ENCODE results near the gene SGSM1. TPM values are rescaled to one million over a fixed set of nuclear protein-coding genes. Genes with fewer than 3 reads are reported as not detected.

The SGSM1 gene
- total and polyA plus RNA-seq, 2 of the 4 experiments (the other 2 are of a cell fraction), result not detected

GRCh38 chr22:24867323-24868022 lies 61.5 kb downstream of the SGSM1 start:
- dilution Hi-C loops (cut with HindIII; ENCODE audit: low sequenced_read_pairs, unreplicated experiment) (no loop called here), in situ Hi-C loops (cut with MboI; ENCODE audit: low sequenced_read_pairs) (no loop called here), intact Hi-C loops (cut with micrococcal nuclease) (no loop called here)
- ChIA-PET CTCF (no interaction called here), POLR2A (ENCODE audit: unreplicated experiment) (no interaction called here)
- Histone ChIP-seq H3K4me1 (ENCODE audit: control insufficient read depth, insufficient read depth, low read length) (no peaks in the 10 kb centered on the region), H4K8ac (ENCODE audit: low read depth in 2 of 2, low read length in 2 of 2) (no peak overlapping the region), H3K36me3 (ENCODE audit: control insufficient read depth, insufficient read depth, low read length) (no peaks in the 10 kb centered on the region), H3K9ac (ENCODE audit: low read depth, low read length) (no peak overlapping the region), H3K9me3 (ENCODE audit: control insufficient read depth, insufficient read depth, low read length) (no peaks in the 10 kb centered on the region), H3K4me3 (ENCODE audit: insufficient read depth, low read depth, low read length) (no peak overlapping the region), H4K5ac (ENCODE audit: low read depth, low read length) (no peak overlapping the region), H3K4me2 (ENCODE audit: low read depth, low read length) (no peak overlapping the region), H3K4ac (ENCODE audit: low read depth, low read length) (no peak overlapping the region), H2BK20ac (ENCODE audit: low read depth, low read length) (no peak overlapping the region), H3K14ac (replicated peaks; ENCODE audit: low read depth, low read length) (no peak overlapping the region), H3K27ac (ENCODE audit: insufficient read depth, low read length) (no peak overlapping the region), H2AK9ac (replicated peaks; ENCODE audit: low read depth, low read length, poor library complexity) (no peak overlapping the region), H3K23ac (ENCODE audit: low read depth, low read length) (no peak overlapping the region), H3K56ac (ENCODE audit: extremely low read depth, insufficient read depth, low read length) (no peak overlapping the region), H2AFZ (replicated peaks; ENCODE audit: low read length, poor library complexity) (no peak overlapping the region), H4K20me1 (ENCODE audit: insufficient read depth, low read length) (no peaks in the 10 kb centered on the region), H3K9me1 (ENCODE audit: insufficient read depth, low read length) (no peaks in the 10 kb centered on the region), H2AK5ac (ENCODE audit: low read depth, low read length) (no peak overlapping the region), H2BK5ac (ENCODE audit: low read depth, low read length, poor library complexity, severe bottlenecking) (no peak overlapping the region), H4K91ac (ENCODE audit: insufficient read depth, low read depth, low read length) (no peak overlapping the region), H2BK15ac (ENCODE audit: low read depth, low read length) (no peak overlapping the region), H3K27me3 (ENCODE audit: control insufficient read depth, insufficient read depth, low read length) (no peaks in the 10 kb centered on the region), H3K18ac (ENCODE audit: low read depth, low read length) (no peak overlapping the region), H3K79me1 (ENCODE audit: low read depth in 1 of 2, low read length in 2 of 2) (no peaks in the 10 kb centered on the region), H2BK120ac (ENCODE audit: low read depth, low read length) (no peak overlapping the region)
- ATAC-seq (ENCODE audit: low read depth) (no peak), DNase-seq (no peak)
- WGBS, 2 experiments (ENCODE audit: extremely low coverage in 2 of 2, insufficient read length in 1 of 2), result 49% methylated on average over 2 of the region's 8 CpGs; no CpG with 5 or more reads in 1 of the 2 experiments
- BruUV-seq (replicated peaks), result no TSS peak
- TF ChIP-seq SMC3 (IDR thresholded peaks at IDR 0.05; ENCODE audit: low read depth, low read length), result no peak
- no peak for TF ChIP-seq CEBPB (IDR thresholded peaks at IDR 0.05; ENCODE audit: low read depth, low read length)
- no peak for TF ChIP-seq RCOR1 (IDR thresholded peaks at IDR 0.05; ENCODE audit: insufficient replicate concordance, low read length)
- no peak for TF ChIP-seq FOS (IDR thresholded peaks at IDR 0.05; ENCODE audit: low read depth, low read length)
- no peak for TF ChIP-seq CHD1 (IDR thresholded peaks at IDR 0.05; ENCODE audit: low read depth, low read length)
- TF ChIP-seq CTCF (conservative IDR thresholded peaks at IDR 0.05; ENCODE audit: low read depth, low read length), result no peak
- no peak for TF ChIP-seq RAD21 (IDR thresholded peaks at IDR 0.05; ENCODE audit: low read length)
- no peak for TF ChIP-seq RFX5 (IDR thresholded peaks at IDR 0.05; ENCODE audit: low read depth, low read length)
- no peak for TF ChIP-seq USF2 (IDR thresholded peaks at IDR 0.05; ENCODE audit: low read depth, low read length)
- TF ChIP-seq MXI1 (IDR thresholded peaks at IDR 0.05; ENCODE audit: borderline replicate concordance, low read depth, low read length), result no peak
- no peak for TF ChIP-seq MAFK (IDR thresholded peaks at IDR 0.05; ENCODE audit: low read depth, low read length)
- TF ChIP-seq BHLHE40 (IDR thresholded peaks at IDR 0.05; ENCODE audit: low read depth, low read length), result no peak

Data from IMR-90 (cell line).